Stimulated activated CD8-positive, alpha-beta memory T cell treated with anti-CD3 and anti-CD28 coated beads, Interleukin-7, amount 100 ng/mL, for 48 hours (primary cell): Measurements from ENCODE around the gene TXNRD2.
A peak's percentile ranks its signal among the peaks of the same experiment; 100 is the strongest.

Source experiments
- DNase-seq, 2 donors: peaks; one replicate each; pipeline ENCODE4 v3.0.0-alpha.2; 2020; ENCODE audit warnings: low read depth in 1 of 2; ENCODE audit errors: extremely low read depth in 1 of 2

Gene TXNRD2

GRCh38 chr22:19967850-19968449 lies 26.3 kb upstream of the TXNRD2 start:
- DNase-seq: no peak

GRCh38 chr22:19966908-19967750 lies 25.5 kb upstream of the TXNRD2 start:
- DNase-seq: no peak

GRCh38 chr22:19965771-19966709 lies 24.4 kb upstream of the TXNRD2 start:
- DNase-seq: no peak

DNA sequence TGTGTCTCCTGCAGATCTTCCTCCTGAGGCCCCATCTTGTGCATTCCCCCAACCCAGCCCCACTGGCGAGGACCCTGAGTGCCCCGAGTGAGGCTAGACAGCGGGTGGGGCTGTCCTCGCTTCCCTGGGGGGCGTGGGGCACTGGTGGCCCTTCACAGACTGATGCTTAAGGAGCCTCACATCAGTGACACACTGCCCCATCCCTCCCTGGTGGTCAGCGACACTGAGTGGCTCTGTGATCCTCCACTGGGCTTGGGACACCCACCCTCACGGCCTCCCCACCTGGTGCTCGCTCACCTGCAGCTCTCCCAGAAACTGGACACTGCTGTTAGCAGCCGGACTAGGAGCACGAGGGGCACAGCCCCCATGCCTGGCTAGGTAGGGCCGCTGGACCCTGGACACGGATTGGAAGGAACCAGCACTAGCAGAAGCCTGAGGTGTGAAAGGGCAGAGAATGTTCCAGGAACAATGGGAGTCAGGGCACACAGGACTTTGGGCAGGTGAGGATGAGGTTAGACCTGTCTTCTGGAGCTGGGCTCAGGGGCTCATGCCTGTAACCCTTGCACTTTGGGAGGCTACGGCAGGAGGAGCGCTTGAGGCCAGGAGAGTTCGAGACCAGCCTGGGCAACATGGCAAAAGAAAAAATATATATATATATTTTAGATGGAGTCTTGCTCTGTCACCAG lies 23.2 kb upstream of the TXNRD2 start:
- no peak for DNase-seq

- DNase-seq: no peak
These were observed 22.4 kb upstream of the TXNRD2 start for GRCh38 chr22:19963863-19964642.

DNA sequence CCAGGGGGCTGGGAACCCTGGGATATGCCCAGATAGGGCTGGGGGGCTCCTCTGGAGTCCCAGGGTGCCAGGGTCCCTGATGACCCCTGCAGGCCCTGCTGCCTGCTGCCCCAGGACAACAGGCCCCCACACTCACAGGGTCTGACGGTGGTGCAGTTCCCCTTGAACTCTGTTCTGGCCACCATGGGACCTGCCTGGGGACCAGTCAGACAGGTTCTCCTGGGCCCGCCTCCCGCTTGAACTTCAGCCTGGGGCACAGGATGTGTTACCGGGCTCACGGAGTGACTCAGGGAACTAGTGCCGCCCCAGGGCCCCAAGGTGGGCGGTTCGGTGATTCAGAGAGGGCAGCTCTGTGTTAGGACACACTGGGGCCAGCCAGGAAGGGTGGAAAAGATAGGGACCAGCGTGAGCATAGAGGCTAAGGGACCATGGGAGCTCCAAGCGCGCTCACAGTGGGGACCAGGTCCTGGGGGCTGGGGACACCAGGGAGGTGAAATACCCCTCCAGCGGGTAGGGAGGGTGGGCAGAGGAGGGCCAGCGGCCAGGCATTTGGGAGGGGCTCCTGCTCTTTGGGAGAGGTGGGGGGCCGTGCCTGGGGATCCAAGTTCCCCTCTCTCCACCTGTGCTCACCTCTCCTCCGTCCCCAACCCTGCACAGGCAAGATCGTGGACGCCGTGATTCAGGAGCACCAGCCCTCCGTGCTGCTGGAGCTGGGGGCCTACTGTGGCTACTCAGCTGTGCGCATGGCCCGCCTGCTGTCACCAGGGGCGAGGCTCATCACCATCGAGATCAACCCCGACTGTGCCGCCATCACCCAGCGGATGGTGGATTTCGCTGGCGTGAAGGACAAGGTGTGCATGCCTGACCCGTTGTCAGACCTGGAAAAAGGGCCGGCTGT lies 21.5 kb upstream of the TXNRD2 start:
- DNase-seq: peak in 1 of 2 donors; percentile 62

- DNase-seq: peak; percentile 52 to 59
These were observed 20.8 kb upstream of the TXNRD2 start for GRCh38 chr22:19962246-19962908.

DNA sequence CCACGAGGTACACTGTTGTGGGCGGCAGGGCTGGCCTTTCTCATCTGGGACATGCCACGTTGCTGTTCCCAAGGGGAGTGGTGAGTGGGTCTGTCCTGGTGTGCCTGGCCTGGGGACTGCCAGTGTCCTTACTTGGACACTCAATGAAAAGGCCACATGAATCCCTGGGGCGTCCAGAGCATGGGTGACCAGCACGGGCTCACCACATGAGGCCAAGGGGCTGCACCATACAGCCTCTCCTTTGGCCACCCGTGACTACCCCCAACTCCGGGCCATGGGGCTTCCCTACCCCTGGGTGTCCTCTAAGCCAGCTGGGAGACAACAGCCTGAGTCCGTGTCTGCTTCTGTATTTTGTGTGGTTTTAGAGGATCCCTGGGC lies 20.2 kb upstream of the TXNRD2 start:
- DNase-seq: no peak

GRCh38 chr22:19961201-19961580 lies 19.6 kb upstream of the TXNRD2 start:
- no peak for DNase-seq

- no peak for DNase-seq
These were observed 19.0 kb upstream of the TXNRD2 start for GRCh38 chr22:19960491-19961200.

- DNase-seq: no peak
These were observed 18.2 kb upstream of the TXNRD2 start for GRCh38 chr22:19959587-19960490.

- no peak for DNase-seq
These were observed 17.5 kb upstream of the TXNRD2 start for GRCh38 chr22:19959043-19959586.

DNA sequence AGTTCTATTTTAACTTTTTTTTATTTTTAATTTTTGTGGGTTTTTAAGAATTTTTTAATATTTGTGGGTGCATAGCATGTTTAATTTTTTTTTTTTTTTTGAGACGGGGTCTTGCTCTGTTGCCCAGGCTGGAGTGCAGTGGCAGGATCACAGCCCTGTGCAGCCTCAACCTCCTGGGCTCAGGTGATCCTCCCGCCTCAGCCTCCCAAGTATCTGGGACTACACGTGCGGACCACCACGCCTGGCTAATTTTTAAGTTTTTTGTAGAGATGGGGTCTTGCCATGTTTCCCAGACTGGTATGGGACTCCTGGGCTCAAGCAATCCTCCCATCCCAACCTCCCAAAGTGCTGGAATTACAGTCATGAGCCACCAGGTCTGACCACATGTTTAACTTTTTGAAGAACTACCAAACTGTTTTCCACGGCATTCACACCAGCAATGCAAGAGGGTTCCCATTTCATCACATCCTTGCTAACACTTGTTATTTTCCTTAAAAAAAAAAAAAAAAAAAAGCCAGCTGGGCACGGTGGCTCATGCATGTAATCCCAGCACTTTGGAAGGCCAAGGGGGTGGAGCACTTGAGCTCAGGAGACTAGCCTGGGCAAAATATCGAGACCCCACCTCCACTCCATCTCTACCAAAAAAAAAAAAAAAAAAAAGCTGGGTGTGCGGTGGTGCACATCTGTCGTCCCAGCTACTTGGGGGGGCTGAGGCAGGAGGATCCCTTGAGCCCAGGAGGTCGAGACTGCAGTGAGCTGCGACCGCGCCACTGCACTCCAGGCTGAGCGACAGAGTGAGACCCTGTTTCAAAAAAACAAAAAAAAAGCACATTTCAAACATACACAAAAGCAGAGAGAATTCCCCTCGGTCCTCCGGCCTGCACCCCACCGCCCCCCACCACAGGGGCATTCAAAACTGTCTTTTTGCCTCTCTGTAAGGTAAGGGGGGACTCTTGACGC lies 16.7 kb upstream of the TXNRD2 start:
- no peak for DNase-seq

DNA sequence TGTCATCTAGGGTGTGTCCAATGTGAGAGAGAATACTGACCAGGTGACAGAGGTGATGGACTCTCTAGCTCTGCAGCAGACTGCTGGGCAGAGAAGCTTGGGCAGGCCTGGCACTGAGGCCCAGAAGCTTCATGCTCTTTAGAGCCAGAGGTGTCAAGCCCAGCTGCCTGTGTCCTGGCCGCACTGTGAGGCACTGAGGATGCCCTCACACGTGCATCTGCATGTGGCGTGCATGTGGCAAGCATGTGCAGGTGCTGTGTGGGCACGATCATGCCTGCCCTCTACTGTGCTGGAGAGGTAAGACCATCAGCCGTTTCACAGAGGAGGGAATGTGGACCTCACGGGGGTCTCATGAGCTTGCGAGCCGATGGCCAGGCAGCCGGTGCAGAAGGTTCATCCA lies 15.8 kb upstream of the TXNRD2 start:
- DNase-seq: no peak
